Sigmoid colon (tissue), 4 donors: ENCODE data around the gene CYP3A5.

Experiments used
- EP300 ChIP-seq, 4 donors: sonication (generic); formaldehyde crosslinking; IDR thresholded peaks; one replicate each; pipeline ENCODE4 v1.6.1; 2017; ENCODE audit warnings: antibody characterized with exemption in 4 of 4
- POLR2A ChIP-seq, 2 donors: fragments of 450-650 bp; IDR thresholded peaks; one replicate each; pipeline ENCODE4 v1.6.1; 2016; ENCODE audit warnings: antibody characterized with exemption in 2 of 2, mild to moderate bottlenecking in 2 of 2, moderate library complexity in 2 of 2
- POLR2AphosphoS5 ChIP-seq, 4 donors: sonication (generic); formaldehyde crosslinking; IDR thresholded peaks; one replicate each; pipeline ENCODE4 v1.6.1; 2017; ENCODE audit warnings: antibody characterized with exemption in 4 of 4
- TF ChIP-seq, protein P1 (sequence below), 4 experiments: fragments of 450-650 bp in 3 of 4; fragments of 200-600 bp in 1 of 4; IDR thresholded peaks; one replicate each; pipeline ENCODE4 v1.5.1; 2016 to 2019; ENCODE audit warnings: antibody characterized with exemption in 4 of 4, mild to moderate bottlenecking in 3 of 4, moderate library complexity in 2 of 4

- no peak for TF ChIP-seq POLR2A (IDR thresholded peaks at IDR 0.05)
- TF ChIP-seq, protein P1, sequence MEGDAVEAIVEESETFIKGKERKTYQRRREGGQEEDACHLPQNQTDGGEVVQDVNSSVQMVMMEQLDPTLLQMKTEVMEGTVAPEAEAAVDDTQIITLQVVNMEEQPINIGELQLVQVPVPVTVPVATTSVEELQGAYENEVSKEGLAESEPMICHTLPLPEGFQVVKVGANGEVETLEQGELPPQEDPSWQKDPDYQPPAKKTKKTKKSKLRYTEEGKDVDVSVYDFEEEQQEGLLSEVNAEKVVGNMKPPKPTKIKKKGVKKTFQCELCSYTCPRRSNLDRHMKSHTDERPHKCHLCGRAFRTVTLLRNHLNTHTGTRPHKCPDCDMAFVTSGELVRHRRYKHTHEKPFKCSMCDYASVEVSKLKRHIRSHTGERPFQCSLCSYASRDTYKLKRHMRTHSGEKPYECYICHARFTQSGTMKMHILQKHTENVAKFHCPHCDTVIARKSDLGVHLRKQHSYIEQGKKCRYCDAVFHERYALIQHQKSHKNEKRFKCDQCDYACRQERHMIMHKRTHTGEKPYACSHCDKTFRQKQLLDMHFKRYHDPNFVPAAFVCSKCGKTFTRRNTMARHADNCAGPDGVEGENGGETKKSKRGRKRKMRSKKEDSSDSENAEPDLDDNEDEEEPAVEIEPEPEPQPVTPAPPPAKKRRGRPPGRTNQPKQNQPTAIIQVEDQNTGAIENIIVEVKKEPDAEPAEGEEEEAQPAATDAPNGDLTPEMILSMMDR (IDR thresholded peaks at IDR 0.05), result no peak
- no peak for TF ChIP-seq POLR2AphosphoS5 (IDR thresholded peaks at IDR 0.05)
- TF ChIP-seq EP300 (IDR thresholded peaks at IDR 0.05), result no peak
Measured at GRCh38 chr7:99599836-99600235, 80.0 kb downstream of the CYP3A5 start.
